Raji (cell line): ENCODE measurements around the gene SYVN1.

Source experiments
- POLR2A ChIP-seq: IDR thresholded peaks from 2 replicates; pipeline ENCODE4 v1.6.1; 2011; ENCODE audit warnings: low read depth, low read length, control low read depth; ENCODE audit not compliant: insufficient read depth

The SYVN1 gene

DNA sequence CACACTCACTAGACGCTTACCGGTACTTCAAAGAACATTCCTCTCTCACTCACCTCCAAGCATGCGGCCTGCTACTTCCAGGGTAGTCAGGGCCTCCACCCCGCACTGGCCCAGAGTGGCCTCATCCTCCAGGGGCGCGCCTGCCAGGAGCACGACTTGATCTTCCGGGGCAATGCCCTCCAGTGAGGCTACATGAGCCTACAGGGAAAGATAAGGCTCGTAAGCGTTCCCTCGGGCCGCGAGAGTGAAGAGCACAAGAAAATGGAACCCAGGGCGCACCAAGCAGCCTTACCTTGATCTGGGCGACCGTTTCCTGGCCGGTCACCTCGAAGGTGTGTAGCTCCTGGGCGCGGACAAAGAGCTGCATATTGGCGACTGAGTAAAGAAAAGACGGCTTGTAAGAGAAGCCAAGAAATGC is 12.9 kb downstream of the SYVN1 start:
- TF ChIP-seq POLR2A, result no peak

DNA sequence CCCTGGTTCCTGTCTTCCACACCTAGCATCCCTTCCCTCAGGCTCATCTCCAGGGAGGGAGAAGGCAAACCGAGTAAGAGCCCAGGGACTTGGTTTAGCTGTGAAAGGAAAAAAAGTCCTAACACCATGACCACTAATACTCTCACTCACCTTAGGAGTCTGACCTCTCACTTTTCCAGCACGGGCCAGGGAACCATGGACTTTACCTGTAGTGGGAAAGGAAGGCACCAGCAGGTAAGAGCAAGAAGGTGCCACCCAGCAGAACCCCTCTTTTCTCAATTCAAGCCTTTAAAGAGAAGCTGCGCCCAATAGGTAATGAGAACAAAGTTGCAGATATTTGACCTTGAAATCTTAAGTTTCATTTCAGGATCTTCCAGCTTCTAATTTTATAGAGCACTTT is 13.5 kb downstream of the SYVN1 start:
- TF ChIP-seq POLR2A, result no peak

DNA sequence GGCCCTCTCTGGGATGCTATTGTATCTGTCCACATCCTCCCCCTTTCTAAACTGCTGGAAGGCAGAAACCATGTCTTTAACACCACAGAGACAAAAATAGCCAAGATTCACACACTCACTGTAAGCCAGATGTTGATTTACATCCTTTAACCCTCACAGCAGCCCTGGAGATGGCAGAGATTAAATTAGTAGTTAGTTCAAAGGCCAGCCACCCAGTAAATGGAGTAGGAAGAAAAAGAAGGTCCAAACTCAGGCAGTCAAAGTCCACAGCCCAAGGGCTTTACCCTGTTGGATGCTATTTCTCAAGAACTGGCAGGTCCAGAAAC is 14.7 kb downstream of the SYVN1 start:
- no peak for TF ChIP-seq POLR2A

DNA sequence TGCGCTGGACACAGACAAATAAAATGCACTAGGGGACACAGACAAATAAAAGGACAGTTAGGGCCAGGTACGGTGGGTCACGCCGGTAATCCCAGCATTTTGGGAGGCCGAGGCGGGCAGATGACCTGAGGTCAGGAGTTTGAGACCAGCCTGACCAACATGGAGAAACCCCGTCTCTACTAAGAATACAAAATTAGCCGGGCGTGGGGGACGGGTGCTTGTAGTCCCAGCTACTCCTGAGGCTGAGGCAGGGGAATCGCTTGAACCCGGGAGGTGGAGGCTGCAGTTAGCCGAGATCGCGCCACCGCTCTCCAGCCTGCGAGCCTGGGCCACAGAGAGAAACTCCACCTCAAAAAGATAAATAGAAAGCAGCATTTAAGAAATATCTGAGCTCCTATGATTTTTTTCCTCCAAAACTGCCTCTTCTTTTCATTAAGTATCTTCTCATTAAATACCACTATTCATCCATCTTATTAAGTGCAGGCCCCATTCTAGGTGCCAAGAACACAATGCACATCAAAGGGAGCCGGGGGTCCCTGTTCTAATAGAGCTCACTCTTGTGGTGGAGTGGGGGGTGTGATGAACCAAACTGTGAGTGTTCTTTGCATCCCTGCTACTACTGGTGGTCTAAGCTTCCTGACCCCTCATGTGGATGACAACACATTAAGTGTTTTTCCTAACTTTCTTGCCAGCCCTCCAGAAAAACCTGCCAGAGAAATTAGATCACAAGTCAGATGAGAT is 16.1 kb downstream of the SYVN1 start:
- TF ChIP-seq POLR2A, result no peak

DNA sequence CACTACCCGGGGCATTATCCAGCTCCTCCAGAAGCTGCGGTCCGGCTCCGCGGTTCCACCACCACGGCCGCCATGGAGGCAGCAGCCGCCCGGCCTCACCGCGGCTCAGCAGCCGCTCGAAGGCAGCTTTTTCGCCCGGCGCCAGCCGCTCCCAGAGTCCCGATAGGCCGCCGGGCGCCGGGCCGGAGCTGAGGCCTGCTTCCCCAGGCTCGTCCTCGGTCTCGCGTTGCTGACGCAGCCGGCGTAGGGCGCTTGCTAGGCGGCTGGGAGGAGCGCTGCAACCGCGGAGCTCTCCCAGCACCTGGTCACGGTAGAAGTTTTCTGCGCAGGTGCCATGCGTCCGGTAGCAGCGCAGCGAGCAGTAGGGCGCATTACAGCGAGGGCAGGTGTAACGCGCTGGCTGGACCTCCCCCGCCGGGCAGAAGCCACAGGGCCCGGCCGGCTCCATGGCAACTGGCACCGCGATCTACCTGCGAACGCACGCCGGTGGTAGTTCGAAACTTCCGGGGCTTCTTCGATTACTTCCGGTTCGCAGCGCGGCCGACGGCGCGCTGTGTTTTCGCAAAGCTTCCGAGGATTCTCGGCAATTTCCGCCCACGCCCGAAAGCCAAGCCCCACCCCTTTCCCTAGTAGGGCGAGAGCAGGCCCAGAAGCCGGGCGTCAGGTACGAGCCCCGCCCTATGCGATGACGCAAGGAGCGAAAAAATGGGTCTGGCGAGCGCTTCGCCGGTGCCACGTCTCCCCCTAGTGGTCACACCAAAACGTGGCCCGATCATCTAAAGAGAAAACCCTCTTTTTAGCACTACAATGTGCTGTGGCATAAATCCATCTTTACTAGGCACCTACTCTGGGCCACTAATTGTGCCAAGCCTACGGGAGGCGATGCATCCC is 16.9 kb downstream of the SYVN1 start, which contains the start of gene ZNHIT2:
TSS of gene ZNHIT2 (minus strand) at position 496 of the 891 bp plus-strand sequence. CDS start at position 448, 48 bp downstream.
- peak; percentile 81 for TF ChIP-seq POLR2A

DNA sequence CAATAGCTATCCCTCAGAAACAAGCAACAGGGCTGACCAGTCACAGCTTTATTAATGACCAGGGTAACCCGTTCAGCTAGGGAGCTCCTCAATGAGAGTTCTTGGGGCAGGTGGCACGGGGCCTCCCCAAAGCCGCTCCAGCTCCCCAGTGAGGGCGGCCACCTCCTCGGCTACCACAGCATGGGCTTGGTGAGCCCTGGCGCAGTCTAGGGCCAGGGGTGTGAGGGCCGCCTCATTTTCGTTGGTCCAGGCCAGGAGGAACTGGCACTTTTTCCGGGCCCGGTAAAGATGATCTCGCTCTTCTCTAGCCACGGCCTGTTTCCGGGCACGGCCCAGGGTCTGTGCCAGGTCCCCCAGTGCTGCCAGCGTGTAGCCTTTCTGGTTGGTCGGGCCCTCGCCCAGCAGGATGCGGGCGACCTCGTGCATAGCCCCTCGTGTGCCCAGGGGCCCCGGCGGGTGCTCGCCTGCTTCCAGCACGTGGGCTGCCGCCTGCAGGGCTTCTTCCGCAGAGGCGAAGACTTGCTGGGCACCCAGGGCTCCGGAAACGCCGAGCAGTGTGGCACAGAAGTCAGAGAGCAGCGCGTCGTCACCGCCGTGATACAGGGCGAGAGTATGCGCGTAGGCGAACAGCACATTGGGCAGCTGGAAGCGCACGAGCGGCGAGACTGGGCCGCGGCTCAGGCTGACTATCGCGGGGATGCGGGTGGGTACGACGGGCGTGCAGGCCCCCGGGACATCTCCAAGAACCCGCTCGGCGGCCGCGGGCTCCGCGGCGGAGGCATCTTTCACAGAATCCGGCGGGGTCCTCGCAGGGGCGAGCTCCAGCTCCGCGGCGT is 17.7 kb downstream of the SYVN1 start:
- no peak for TF ChIP-seq POLR2A

DNA sequence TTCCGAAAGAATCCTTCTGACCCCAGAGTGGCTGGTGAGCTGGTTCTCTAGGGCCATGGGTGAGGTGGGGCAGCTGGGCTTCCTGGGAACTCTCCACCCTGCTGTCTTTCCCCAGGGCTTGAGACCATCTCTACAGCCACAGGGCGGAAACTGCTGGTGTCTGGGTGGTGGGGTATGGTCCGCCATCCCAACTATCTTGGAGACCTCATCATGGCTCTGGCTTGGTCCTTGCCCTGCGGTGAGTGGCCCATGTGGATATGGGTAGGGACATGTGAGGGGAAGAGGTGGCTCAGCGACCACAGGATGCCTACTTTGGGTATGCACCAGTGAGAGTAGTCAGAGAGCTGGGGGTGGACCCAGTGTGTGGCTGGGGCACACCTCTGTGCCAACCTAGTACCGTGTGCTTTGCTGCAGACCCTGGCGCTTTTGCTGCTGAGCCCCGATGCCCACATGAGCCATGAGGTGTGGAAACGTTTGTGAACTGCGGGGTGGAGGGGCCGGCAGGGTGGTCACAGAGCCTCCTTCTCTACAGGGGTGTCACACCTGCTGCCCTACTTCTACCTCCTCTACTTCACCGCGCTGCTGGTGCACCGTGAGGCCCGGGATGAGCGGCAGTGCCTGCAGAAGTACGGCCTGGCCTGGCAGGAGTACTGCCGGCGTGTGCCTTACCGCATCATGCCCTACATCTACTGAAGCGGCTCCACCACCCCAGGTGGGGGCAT is 18.8 kb downstream of the SYVN1 start:
- 0 out of 2 replicates have a peak, but pooled peaks have one; percentile 21 for TF ChIP-seq POLR2A

DNA sequence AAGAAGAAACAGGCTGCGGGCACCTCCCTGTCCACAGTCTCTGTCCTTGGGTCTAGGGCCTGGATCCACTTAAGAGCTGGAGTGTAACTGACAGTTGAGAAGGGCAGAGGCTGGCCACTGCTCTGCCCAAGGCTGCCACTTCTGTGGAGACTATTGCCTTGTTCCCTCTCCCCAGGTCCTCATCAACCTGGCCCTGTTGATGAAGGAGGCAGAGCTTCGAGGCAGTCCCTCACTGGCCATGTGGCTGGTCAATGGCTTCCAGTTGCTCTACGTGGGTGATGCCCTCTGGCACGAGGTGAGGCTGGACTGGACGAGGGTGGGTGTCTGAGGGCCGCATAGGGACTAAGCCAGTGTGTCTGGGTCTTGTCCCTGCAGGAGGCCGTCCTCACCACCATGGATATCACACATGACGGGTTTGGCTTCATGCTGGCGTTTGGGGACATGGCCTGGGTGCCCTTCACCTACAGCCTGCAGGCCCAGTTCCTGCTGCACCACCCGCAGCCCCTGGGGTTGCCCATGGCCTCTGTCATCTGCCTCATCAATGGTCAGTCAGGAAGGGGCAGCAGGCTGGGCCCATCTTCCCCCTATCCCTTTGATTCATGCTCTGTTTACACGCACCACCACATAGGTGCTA is 19.7 kb downstream of the SYVN1 start:
- no peak; the same call in 1 of the 2 replicates for TF ChIP-seq POLR2A

DNA sequence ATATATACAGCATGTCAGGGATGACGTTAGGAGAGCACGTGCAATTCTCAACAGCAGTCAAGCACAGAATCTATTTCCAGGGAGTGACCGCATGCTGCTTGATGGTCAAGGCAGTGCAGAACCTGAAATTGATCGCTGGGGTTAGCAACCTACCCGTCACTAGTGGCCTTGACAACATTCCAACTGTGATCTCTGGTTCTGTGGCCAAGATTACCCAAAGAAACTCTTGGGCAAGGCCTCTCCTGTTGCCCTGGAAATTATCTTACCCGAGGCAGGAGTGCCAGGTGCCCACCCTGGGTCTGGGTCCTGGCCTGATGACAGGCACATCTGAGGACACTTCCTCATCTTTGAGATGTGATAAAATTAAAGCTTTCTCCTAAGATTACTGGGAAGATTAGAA is 20.5 kb downstream of the SYVN1 start:
- TF ChIP-seq POLR2A, result no peak

DNA sequence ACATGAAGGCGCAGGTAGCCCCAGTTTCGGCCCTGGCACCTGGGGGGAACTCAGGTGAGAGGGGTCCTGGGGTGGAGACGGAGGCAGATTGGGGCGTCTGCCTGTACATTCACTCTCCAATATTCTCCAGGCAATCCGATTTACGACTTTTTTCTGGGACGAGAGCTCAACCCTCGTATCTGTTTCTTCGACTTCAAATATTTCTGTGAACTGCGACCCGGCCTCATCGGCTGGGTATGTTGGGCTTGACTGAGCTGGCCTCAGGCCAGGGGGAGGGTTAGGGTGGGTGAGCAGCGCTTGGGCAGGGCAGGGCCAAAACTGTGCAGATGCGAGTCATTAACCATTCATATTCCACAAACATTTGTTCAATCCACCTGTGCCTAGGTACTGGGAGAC is 21.0 kb downstream of the SYVN1 start:
- no peak for TF ChIP-seq POLR2A

DNA sequence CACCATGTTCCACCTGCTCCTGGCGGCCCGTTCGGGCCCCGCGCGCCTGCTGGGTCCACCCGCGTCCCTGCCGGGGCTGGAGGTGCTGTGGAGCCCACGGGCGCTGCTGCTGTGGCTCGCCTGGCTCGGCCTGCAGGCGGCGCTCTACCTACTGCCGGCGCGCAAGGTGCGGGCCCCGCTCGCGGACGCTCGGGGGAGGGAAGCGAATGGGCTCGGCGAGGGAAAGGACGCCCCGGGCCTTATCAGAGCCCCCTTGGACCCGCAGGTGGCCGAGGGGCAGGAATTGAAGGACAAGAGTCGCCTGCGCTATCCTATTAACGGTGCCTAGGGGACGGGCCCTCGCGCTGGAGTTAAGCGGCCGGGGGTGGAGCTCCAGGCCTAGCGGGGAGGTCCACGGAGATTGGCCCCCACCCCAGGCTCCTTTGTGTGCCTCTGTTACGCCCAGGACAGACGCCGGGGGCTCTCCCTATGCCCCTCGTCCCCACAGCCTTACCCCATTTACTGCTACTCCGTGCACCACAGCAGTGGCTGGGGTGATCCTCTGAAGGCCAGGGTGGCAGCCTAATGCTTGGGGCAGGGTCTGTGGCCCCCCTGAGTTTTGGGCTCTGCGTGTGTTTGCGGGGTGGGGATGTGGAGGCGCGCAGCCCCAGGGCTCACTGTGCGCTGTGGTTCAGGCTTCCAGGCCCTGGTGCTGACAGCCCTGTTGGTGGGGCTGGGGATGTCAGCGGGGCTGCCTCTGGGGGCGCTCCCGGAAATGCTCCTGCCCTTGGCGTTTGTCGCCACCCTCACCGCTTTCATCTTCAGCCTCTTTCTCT is 21.6 kb downstream of the SYVN1 start:
- TF ChIP-seq POLR2A, result peak; percentile 46

DNA sequence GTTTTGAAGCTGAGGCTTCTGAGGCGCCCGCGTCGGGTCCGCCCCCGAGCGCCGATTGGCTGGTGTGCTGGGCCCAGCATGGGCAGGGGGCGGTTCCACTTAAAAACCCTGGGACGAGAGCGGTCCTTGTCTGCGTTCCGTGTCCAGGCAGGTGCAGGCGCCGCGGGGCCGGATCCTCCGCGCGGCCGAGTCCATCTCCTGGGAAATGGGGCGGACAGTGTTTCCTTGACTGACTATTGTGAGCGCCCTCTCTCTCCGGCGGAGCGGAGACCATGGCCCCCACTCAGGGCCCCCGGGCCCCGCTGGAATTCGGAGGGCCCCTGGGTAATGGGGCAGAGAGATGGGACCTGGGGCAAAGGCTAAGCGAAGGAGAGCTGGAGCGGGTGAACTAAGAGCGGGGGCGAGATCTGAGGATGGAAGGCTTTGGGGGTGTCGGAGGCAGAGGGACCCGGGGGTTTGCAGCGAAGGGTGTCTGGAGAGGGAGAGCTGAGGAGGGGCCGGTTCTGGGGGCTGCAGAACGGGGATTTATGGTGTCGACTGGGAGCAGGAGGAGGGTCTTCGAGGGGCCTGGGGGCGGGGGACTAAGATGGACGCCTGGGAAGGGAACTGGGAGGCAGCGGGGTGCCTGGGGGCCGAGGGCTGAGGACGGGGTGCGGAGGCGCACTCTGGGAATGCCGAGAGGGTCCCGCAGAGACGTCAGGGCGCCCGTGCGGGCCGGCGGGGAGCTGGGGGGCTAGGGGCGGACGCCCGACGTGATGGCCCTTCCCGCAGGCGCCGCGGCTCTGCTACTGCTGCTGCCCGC is 22.4 kb downstream of the SYVN1 start, which contains the start of gene TM7SF2:
TSS of gene TM7SF2 (plus strand) at position 129 of the 802 bp plus-strand sequence. CDS start at position 273, 144 bp downstream.
- TF ChIP-seq POLR2A, result peak; percentile 96
